ENCODE results near the gene CHD6.

CHD6 gene
- total RNA-seq: 51.4 to 215 (median 176) reads per million in 3 experiments

GRCh38 chr20:41617902-41618806, at the start of gene CHD6:
Gene CHD6, minus strand, starts transcription at chr20:41618377. Its CDS starts 67,040 bp downstream, at chr20:41551337.
- DNase-seq: peak; percentile 99

DNA sequence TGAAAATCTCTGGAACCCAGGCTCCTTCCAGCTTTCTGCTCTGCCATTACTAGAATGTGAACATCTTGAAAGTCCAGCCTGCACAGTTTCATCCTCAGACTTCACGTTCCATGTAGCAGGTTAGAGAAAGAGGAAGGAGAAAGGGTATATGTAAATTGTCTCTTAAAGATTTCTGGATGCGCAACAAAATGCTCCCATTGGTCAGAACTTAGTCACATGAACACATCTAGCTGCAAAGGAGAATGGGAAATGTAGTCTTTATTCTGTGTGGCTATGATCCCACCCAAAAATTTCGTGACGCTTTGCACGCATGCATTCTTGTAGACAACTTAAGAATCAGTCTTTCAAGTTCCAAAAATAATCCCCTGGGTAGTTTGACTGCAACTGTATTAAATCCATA, 46.4 kb upstream of the CHD6 start:
- DNase-seq: no peak

DNA sequence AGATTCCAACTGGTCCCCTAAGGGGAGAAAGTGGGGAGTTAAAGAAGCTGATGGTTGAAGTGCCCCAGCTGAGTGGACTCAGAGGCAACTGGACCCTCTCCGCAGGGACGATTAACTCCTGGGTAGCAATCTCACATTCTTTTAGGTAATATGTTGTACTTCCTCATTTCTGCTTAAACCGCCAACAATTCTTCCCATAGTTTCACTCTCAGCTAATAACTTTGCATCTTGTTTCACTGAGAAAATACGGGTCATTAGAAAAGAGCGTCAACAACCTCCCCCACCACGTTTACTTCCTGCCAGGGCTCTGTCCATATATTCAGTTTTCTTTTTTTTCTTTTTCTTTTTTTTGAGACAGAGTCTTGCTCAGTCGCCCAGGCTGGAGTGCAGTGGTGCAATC, 39.5 kb upstream of the CHD6 start:
- no peak for DNase-seq

GRCh38 chr20:41655962-41656618, 37.9 kb upstream of the CHD6 start:
- DNase-seq: no peak

- no peak for DNase-seq
Observed at GRCh38 chr20:41654884-41655283, 36.7 kb upstream of the CHD6 start.

GRCh38 chr20:41654292-41654691, 36.1 kb upstream of the CHD6 start:
- no peak for DNase-seq

DNA sequence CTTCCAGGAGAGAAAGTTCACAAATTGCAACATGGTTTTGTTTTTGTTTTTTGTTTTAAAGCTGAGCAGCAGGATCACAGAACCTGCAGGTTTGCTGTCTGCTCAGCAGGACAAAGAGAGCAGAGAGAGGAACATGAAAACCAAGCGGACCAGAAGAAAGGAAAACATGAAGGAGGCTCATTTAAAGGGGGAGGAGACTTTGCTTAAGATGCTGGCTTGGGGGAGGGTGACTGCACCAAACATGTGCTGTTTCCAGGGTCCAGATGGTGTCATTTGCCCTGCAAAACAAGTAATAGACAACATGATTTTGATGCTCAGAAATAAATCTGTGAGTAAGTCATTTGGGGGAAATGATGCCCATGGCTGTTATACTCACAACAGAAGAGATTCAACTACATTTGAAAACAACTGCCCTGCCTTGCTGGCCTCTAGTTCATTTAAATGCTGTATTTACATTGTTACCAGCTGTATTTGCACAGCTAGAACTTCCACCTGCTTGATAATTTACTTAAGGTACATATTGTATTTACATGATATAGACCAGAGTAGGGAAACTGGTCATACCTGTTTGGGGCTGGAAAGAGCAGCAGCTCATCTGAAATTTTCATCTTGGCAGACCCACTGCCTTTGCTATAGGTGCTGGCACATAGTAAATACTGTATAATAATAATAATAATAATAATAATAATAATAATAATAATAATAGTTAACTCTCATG, 32.2 kb upstream of the CHD6 start:
- DNase-seq: no peak

DNA sequence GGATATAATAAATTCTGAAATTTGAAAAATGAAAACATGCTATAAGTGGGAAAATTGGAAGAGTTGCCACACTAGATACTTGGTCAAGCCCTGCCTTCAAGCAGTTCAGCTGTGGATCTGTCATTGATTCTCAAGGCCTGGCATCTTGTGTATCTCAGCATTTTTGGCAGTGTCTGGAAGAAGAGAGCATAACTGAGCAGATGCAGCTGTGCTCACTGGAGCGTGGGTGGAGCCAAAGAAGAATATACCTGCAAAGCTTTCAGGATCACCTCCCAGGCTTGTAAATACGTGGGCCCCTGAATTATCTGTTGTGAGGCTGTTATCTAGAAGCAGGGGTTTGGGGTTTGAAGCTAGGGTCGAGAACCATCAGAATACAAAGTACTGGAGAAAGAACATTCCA, 31.3 kb upstream of the CHD6 start:
- no peak for DNase-seq

GRCh38 chr20:41645372-41645771, 27.2 kb upstream of the CHD6 start:
- DNase-seq: no peak

- no peak for DNase-seq
Observed at GRCh38 chr20:41643504-41643938, 25.3 kb upstream of the CHD6 start.

- no peak for DNase-seq
Observed at GRCh38 chr20:41639630-41640029, 21.5 kb upstream of the CHD6 start.

DNA sequence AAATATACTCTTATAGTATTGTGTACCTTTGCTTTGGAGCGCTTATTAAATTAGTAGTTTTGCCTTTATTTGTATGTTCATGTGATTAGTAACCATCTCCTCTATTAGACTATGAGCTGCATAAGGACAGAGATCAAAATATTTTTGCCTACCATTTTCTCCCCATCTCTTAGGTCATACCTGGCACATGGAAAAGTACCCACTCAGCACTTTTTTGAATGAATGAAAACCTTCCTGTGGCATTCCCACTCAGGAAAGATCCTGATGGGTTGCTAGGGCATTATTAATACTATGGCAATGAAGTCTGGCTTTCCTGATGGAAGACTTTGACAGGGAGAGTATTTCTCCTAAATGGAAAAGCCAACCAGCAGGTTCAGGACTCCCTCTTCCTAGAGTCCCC, 20.3 kb upstream of the CHD6 start:
- no peak for DNase-seq

- no peak for DNase-seq
Observed at GRCh38 chr20:41635158-41635557, 17.0 kb upstream of the CHD6 start.

DNA sequence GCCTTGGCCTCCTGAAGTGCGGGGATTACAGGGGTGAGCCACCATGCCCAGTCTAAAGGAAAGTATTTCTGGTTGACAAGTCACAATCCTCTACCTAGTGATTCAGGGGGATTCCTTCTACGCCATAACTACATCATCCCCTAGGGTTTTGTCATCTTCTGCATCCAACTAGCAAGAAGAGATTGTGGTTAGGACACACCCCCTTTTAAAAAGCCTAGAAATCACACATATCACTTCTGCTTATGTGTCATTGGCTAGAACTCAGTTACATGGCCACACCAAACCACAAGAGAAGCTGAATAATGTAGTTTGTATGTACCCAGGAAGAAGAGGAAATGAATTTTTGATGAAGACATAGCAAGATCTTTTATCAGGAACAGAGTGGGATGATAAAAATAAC, 14.7 kb upstream of the CHD6 start:
- no peak for DNase-seq

DNA sequence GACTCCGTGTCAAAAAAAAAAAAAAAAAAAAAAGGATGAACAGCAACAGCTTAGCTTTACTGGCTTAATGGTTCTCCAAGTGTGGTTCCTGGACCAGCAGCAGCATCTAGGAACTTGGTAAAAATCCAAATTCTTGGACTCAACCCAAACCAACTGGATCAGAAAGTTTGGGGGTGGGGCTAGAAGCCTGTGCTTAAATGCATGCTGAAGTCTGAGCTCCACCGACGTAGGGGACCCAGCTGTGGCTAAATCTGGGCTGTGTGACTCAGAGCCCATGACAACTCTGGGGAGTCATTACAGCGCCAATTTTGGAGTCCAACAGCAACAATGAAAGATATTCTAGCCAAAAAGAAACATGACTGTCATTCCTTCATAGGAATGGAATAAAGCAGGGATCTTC, 13.6 kb upstream of the CHD6 start:
- no peak for DNase-seq

GRCh38 chr20:41630846-41631245, 12.7 kb upstream of the CHD6 start:
- no peak for DNase-seq

DNA sequence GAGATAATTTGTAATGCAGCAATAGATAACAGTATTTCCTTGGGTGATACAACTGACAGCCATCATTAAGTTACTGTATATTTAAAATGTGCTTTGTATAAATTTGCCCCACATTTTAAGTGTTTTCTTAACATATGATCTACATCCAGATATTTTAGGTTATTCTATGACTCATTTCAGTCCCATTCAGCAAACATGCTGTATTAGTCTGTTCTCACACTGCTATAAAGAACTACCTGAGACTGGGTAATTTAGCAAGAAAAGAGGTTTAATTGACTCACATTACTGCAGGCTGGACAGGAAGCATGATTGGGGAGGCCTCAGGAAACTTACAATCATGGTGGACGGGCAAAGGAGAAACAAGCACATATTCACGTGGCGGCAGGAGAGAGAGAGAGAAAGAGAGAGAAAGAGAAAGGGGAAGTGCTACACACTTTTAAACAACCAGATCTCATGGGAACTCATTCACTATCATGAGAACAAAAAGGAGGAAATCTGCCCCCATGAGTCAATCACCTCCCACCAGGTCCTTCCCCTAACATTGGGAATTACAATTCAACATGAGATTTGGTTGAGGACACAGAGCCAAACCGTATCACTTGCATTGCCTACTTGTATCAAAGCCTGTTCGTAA, 9.6 kb upstream of the CHD6 start:
- DNase-seq: no peak

DNA sequence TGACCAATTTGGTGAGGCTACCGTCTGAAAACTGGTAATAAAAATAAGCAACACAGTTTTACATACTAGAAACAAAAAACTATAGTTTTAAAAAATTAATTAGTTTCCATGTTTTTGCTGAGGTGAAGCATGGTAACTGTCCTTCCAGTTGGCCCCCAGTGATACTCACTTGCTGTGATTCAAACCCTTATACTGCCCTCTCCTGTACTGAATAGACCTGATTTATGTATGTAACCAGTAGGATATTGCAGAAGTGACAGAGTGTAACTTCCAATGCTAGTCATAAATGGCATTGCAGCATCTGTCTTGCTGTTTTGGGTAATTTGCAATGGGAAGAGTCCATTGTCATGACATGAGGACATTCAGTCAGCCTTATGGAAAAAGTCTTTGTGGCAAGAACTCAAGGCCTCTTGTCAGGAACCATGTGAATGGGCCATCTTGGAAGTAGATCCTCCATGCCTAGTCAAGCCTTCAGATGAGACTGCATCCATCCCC, 8.9 kb upstream of the CHD6 start:
- DNase-seq: no peak

DNA sequence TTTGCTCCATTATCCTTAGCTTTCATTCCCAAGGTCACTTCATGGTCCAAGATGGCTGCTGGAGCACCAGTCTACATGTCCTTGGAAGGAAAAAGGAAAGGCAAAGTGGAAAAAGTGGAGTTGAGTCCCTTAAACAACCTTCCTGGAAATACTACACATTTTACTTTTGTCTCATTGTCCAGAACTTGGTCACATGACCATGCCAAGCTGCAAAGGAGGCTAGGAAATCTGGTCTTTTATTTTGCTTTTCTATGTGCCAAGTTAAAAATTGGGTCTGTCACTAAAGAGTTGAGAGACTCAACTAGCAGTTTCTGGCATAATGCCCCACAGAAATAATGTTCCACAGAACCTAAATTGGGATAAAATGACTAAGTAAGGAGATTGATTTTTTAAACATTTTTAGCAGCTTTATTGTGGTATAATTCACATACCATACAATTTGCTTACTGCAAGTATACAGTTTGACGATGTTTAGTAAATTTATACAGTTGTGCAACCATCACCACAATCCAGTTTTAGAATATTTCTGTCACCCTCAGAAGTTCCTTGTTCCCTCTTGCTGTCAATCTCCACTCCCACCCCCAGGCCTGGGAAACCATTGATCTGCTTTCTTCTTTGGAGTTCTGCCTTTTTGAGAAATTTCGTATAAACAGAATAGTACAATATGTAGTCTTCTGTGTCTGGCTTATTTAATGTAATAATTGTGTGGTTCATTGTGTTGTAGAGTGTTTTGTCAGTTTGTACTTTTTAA, 5.6 kb upstream of the CHD6 start:
- DNase-seq: no peak

DNA sequence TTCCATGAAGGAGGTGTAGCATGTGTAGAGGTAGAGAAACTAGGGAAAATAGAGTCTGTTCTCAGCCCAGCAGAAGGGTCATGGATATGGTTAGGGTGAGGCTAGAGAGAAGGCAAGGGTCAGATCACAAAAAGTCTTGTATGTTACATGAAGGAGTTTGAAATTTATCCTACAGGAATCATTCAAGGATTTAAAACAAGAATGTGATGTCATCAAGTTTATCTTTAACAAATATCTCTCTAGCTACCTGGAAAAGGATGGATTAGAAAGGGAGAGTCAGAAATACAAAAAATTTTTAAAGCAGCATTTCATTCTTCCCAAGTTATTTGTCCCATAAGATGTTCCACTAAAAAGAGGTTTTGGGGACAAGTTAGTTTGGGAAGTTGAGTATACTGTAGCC, 4.4 kb upstream of the CHD6 start:
- no peak for DNase-seq

GRCh38 chr20:41621971-41622370, 3.8 kb upstream of the CHD6 start:
- no peak for DNase-seq

DNA sequence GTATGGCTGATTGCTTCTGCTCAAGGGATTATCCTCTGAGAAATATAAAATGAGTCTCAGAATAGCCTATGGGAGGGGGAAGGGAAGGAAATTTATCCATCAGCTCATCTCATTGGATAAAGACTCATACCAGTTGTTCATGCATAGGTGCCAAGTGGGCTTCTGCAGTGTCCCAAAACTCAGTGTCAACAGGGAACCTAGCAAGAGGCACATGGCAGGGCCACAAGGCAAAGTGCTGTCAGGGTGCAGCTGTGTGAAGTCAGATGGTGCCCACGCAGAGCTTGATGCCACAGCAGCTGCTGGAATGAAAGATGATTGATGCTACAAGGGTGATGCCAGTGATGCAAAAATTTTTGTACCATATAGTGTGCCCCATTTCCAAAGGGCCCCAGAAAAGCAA, 3.2 kb upstream of the CHD6 start:
- no peak for DNase-seq

Data from central memory CD4-positive, alpha-beta T cell (primary cell).